PC-3 (cell line): ENCODE results near the gene STXBP5L. TPM values are rescaled to one million over a fixed set of nuclear protein-coding genes. Genes with fewer than 3 reads are reported as not detected.

Source experiments
- ATAC-seq: fragments of 200-7000 bp; cut with Tn5 transposase; 2 replicates; pipeline ENCODE4 v1.9.1; 2020; ENCODE audit warnings: mild to moderate bottlenecking, moderate library complexity
- BruUV-seq: library from RNA; stranded (reverse); fragments of 400-500 nt; replicated peaks from 2 replicates; lab custom pipeline; 2021; lab: Mats Ljungman, UMichigan
- CTCF ChIA-PET: fragments of 300-600 bp; sonication (Branson Sonifier 250); formaldehyde crosslinking; loops from one replicate; lab custom pipeline; 2022; ENCODE audit warnings: antibody characterized with exemption; lab: Charles Lee
- POLR2A ChIA-PET: fragments of 300-600 bp; sonication (Branson Sonifier 250); formaldehyde crosslinking; loops from one replicate; lab custom pipeline; 2022; ENCODE audit warnings: antibody characterized with exemption; ENCODE audit not compliant: unreplicated experiment; lab: Charles Lee
- DNase-seq: peaks from one replicate; pipeline ENCODE4 v3.0.0-alpha.2; 2015
- H2AFZ ChIP-seq: fragments of 300-600 bp; sonication (generic); 2 replicates; pipeline ENCODE4 v1.6.0; 2016; ENCODE audit warnings: antibody characterized with exemption, low read length
- H3F3A ChIP-seq: fragments of 300-600 bp; sonication (generic); one replicate; pipeline ENCODE4 v1.6.0; 2017; ENCODE audit warnings: antibody characterized with exemption, low read length, control low read depth, mild to moderate bottlenecking; ENCODE audit not compliant: unreplicated experiment
- H3K27ac ChIP-seq: fragments of 300-600 bp; sonication (generic); 2 replicates; pipeline ENCODE4 v1.5.1; 2016; ENCODE audit warnings: mild to moderate bottlenecking, low read length
- H3K27me3 ChIP-seq: fragments of 300-600 bp; sonication (generic); 2 replicates; pipeline ENCODE4 v1.6.1; 2016; ENCODE audit warnings: low read length, mixed read lengths
- H3K36me3 ChIP-seq: fragments of 300-600 bp; sonication (generic); 2 replicates; pipeline ENCODE4 v1.6.1; 2016; ENCODE audit warnings: low read depth, mixed run types, low read length, mixed read lengths
- H3K4me1 ChIP-seq: fragments of 300-600 bp; sonication (generic); 2 replicates; pipeline ENCODE4 v1.5.1; 2016; ENCODE audit warnings: low read length; ENCODE audit not compliant: insufficient read depth
- H3K4me2 ChIP-seq: fragments of 300-600 bp; sonication (generic); 2 replicates; pipeline ENCODE4 v1.6.0; 2016; ENCODE audit warnings: low read length
- H3K4me3 ChIP-seq: fragments of 300-600 bp; sonication (generic); 2 replicates; pipeline ENCODE4 v1.5.1; 2016; ENCODE audit warnings: mild to moderate bottlenecking, low read length, mixed read lengths
- H3K79me2 ChIP-seq: fragments of 300-600 bp; sonication (generic); 2 replicates; pipeline ENCODE4 v1.6.1; 2017; ENCODE audit warnings: low read length, mixed read lengths
- H3K9ac ChIP-seq: fragments of 300-600 bp; sonication (generic); 2 replicates; pipeline ENCODE4 v1.6.0; 2016; ENCODE audit warnings: mild to moderate bottlenecking, low read length
- H3K9me2 ChIP-seq: fragments of 300-600 bp; sonication (generic); replicated peaks from 2 replicates; pipeline ENCODE4 v1.6.1; 2016; ENCODE audit warnings: mixed run types, low read length, mixed read lengths
- H3K9me3 ChIP-seq: fragments of 300-600 bp; sonication (generic); 2 replicates; pipeline ENCODE4 v1.6.1; 2016; ENCODE audit warnings: low read length, mixed read lengths
- H4K20me1 ChIP-seq: fragments of 300-600 bp; sonication (generic); 2 replicates; pipeline ENCODE4 v1.6.1; 2016; ENCODE audit warnings: low read length, mixed read lengths
- CTCF ChIP-seq: fragments of 300-600 bp; sonication (generic); conservative IDR thresholded peaks from 2 replicates; pipeline ENCODE4 v1.5.1; 2017; ENCODE audit warnings: antibody characterized with exemption, low read depth, mild to moderate bottlenecking, low read length
- EZH2 ChIP-seq: fragments of 300-600 bp; sonication (generic); IDR thresholded peaks from one replicate; pipeline ENCODE4 v1.6.1; 2017; ENCODE audit warnings: antibody characterized with exemption, mild to moderate bottlenecking, low read length; ENCODE audit not compliant: unreplicated experiment
- EZH2phosphoT487 ChIP-seq: fragments of 300-600 bp; sonication (generic); IDR thresholded peaks from 2 replicates; pipeline ENCODE4 v1.6.1; 2018; ENCODE audit warnings: mild to moderate bottlenecking, antibody characterized with exemption, low read length, borderline replicate concordance
- intact Hi-C: fragments of 100-400 bp; cut with micrococcal nuclease; formaldehyde crosslinking; loops from 2 replicates; pipeline ENCODE4 v1.9.0; 2023
- total RNA-seq: library from RNA; depleted of rRNA; stranded (reverse); fragments of >200 nt; gene quantifications from 2 replicates; pipeline ENCODE4 v1.2.3, GENCODE V29; 2014

The STXBP5L gene
- total RNA-seq, 1 experiment from 2014 or later, result not detected

GRCh38 chr3:121295452-121295851 lies 387.4 kb downstream of the STXBP5L start:
- peak; percentile 83 for DNase-seq
- H3K4me3 ChIP-seq, result peak overlapping the region; percentile 8; the same call in 1 of the 2 replicates
- H2AFZ ChIP-seq, result no peak overlapping the region
- CTCF ChIA-PET, result interaction anchor here (0.6 kb wide), 1 partner anchor 206 kb away, joined by 3 read pairs; no protein-coding TSS in a partner anchor
- H3K9me3 ChIP-seq, result no peaks in the 10 kb centered on the region
- peak overlapping the region; percentile 77 for H3K27ac ChIP-seq
- TF ChIP-seq EZH2phosphoT487 (no peak), CTCF (no peak), EZH2 (no peak)
- no TSS peak for BruUV-seq
- peak; percentile 83 for ATAC-seq
- POLR2A ChIA-PET, result no interaction called here
- no peaks in the 10 kb centered on the region for H3K79me2 ChIP-seq
- 0 out of 2 replicates have a peak overlapping the region, but pooled peaks have one; percentile 12 for H3K9ac ChIP-seq
- H4K20me1 ChIP-seq, result no peaks in the 10 kb centered on the region
- peaks cover 25% of the 10 kb centered on the region for H3K4me1 ChIP-seq
- peaks cover 4% of the 10 kb centered on the region; the same call in 1 of the 2 replicates for H3K27me3 ChIP-seq
- H3F3A ChIP-seq, result no peaks in the 10 kb centered on the region
- peak overlapping the region; percentile 58 for H3K4me2 ChIP-seq
- no peaks in the 10 kb centered on the region for H3K36me3 ChIP-seq
- intact Hi-C loops, result loop anchor here (5.0 to 10.0 kb wide), 2 partner anchors 131 to 187 kb away; no protein-coding TSS in a partner anchor
- no peaks in the 10 kb centered on the region for H3K9me2 ChIP-seq

GRCh38 chr3:121295979-121296378 lies 388.0 kb downstream of the STXBP5L start:
- Histone ChIP-seq H3K27me3 (peaks cover 7% of the 10 kb centered on the region; the same call in 1 of the 2 replicates), H3K4me3 (no peak overlapping the region), H3K9me2 (no peaks in the 10 kb centered on the region), H2AFZ (no peak overlapping the region), H3K9me3 (no peaks in the 10 kb centered on the region), H3K79me2 (no peaks in the 10 kb centered on the region), H4K20me1 (no peaks in the 10 kb centered on the region), H3K9ac (0 out of 2 replicates have a peak overlapping the region, but pooled peaks have one; percentile 12), H3F3A (no peaks in the 10 kb centered on the region), H3K4me1 (peaks cover 25% of the 10 kb centered on the region), H3K27ac (peak overlapping the region; percentile 77), H3K36me3 (no peaks in the 10 kb centered on the region), H3K4me2 (peak overlapping the region; percentile 58)
- TF ChIP-seq EZH2phosphoT487 (no peak), EZH2 (no peak), CTCF (no peak)
- intact Hi-C loops, result loop anchor here (1.0 to 10.0 kb wide), 4 partner anchors 53 to 186 kb away; no protein-coding TSS in a partner anchor
- BruUV-seq, result no TSS peak
- ChIA-PET CTCF (interaction anchor here (0.6 kb wide), 1 partner anchor 206 kb away, joined by 3 read pairs; no protein-coding TSS in a partner anchor), POLR2A (no interaction called here)
- peak; percentile 83 for ATAC-seq
- DNase-seq, result peak; percentile 93

GRCh38 chr3:121324320-121324719 lies 416.3 kb downstream of the STXBP5L start:
- no peak overlapping the region for H3K4me3 ChIP-seq
- ATAC-seq (no peak), DNase-seq (no peak)
- no peaks in the 10 kb centered on the region for H3K79me2 ChIP-seq
- H3K9me2 ChIP-seq, result no peaks in the 10 kb centered on the region
- H3K27ac ChIP-seq, result no peak overlapping the region
- no peak for TF ChIP-seq EZH2phosphoT487
- H3K36me3 ChIP-seq, result no peaks in the 10 kb centered on the region
- no peaks in the 10 kb centered on the region for H3K9me3 ChIP-seq
- peaks cover 18% of the 10 kb centered on the region; the same call in 1 of the 2 replicates for H3K27me3 ChIP-seq
- no peaks in the 10 kb centered on the region for H3F3A ChIP-seq
- no TSS peak for BruUV-seq
- no peaks in the 10 kb centered on the region for H4K20me1 ChIP-seq
- no peaks in the 10 kb centered on the region for H3K4me1 ChIP-seq
- CTCF ChIA-PET, result no interaction called here
- intact Hi-C loops, result no loop called here
- POLR2A ChIA-PET, result no interaction called here
- no peak overlapping the region for H2AFZ ChIP-seq
- no peak overlapping the region for H3K4me2 ChIP-seq
- no peak overlapping the region for H3K9ac ChIP-seq
